ENCODE measurements around the gene NOL4L. TPM values are rescaled to one million over a fixed set of nuclear protein-coding genes. Genes with fewer than 3 reads are reported as not detected.
A peak's percentile ranks its signal among the peaks of the same experiment; 100 is the strongest.

The NOL4L gene
- total RNA-seq = 13.2 and 14.2 TPM in 2 replicates

GRCh38 chr20:32585011-32585585 lies at the start of gene NOL4L:
TSS of gene NOL4L (minus strand) at chr20:32585333. CDS start at chr20:32584890, 443 bp downstream.
- H3K27ac Mint-ChIP-seq = peak within 1 kb of the TSS; percentile 78
- H3K9me3 Mint-ChIP-seq = no peaks in the 10 kb centered on the region
- H3K36me3 Mint-ChIP-seq (ENCODE audit: low read depth) = no peaks in the 10 kb centered on the region
- peaks cover 25% of the 10 kb centered on the region for H3K27me3 Mint-ChIP-seq (ENCODE audit: low read depth)
- intact Hi-C loops (cut with micrococcal nuclease) = loop anchor here (2.0 kb wide), 1 partner anchor 50 kb away; no protein-coding TSS in a partner anchor
- peaks cover 21% of the 10 kb centered on the region for H3K4me1 Mint-ChIP-seq (ENCODE audit: low read depth)
- peak within 1 kb of the TSS; percentile 84 for H3K4me3 Mint-ChIP-seq (ENCODE audit: low read depth)
- peak; percentile 24 for DNase-seq (ENCODE audit: low spot score)

DNA sequence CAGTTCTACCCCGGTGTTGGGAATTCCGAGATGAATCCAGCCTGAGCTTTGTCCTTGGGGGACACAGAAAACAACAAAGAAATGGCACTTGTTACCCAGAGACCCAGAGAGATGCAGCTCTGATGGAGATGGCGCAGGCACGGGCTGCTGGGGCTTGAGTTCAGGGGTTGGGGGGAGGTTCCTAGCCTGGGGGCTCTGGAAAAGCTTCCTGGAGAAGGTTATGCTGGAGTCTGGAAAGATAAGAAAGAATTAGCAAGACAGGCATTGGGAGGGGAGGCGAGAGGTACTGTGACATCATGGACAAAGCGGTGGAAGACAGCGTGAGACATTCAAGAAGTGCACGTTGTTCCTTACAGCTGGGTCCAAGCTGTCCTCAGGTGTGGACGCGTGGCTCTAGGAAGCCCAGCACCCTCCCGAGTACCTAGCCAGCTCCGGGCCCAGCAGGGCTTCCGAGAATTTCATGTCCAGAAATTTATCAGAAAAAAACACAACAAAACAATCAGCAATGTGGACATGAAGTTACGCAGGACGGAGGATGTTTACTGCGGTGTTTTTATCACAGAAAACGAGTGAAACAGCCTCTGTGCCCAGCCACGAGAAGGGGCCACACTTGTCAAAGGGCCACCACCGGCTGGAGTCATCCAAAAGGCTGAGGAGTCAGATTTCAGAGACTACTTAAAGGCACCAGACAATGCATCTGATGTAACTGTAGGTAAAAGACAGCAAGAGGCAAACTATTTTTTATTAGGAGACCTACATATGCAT lies 49.1 kb upstream of the NOL4L start:
- Mint-ChIP-seq H3K4me1 (ENCODE audit: low read depth) (no peaks in the 10 kb centered on the region), H3K4me3 (ENCODE audit: low read depth) (no peak overlapping the region), H3K9me3 (no peaks in the 10 kb centered on the region), H3K36me3 (ENCODE audit: low read depth) (no peaks in the 10 kb centered on the region), H3K27me3 (ENCODE audit: low read depth) (peaks cover 3% of the 10 kb centered on the region), H3K27ac (no peak overlapping the region)
- no peak for DNase-seq (ENCODE audit: low spot score)
- intact Hi-C loops (cut with micrococcal nuclease) = no loop called here

DNA sequence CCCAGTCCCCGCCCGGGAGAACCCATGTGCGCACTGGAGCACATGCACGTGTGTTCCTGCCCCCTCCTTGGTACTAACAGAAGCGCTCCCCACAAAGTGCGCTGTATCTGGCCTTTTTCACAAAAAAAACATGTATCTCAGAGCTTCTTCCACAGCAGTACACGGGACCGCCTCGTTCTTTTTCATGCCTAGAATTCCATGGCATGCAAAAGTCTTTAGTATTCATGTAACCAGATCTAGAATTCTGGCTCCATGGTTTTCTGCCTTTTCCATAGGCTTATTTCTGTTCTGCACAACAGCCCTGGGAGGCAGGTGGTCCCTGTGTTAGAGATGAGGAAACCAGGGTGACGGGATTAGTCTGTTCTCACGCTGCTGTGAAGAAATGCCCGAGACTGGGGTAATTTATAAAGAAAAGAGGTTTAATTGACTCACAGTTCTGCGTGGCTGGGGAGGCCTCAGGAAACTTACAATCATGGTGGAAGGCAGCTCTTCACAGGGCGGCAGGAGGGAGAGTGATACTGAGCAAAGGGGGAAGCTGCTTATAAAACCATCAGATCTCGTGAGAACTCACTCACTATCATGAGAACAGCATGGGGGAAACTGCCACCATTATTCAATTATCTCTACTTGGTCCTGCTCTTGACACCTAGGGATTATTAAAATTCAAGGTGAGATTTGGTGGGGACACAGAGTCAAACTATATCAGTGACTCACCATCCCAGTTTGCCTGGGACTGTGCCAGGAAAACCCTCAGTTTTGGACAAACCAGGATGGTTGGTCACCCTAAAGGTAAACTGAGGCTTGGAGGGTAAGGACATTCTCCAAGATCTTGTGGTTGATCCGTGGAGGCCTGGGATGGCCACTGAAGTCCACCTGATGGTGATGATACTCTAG lies 47.6 kb upstream of the NOL4L start:
- Mint-ChIP-seq H3K27ac (no peak overlapping the region), H3K4me3 (ENCODE audit: low read depth) (no peak overlapping the region), H3K27me3 (ENCODE audit: low read depth) (peaks cover 3% of the 10 kb centered on the region), H3K4me1 (ENCODE audit: low read depth) (no peaks in the 10 kb centered on the region), H3K36me3 (ENCODE audit: low read depth) (no peaks in the 10 kb centered on the region), H3K9me3 (no peaks in the 10 kb centered on the region)
- intact Hi-C loops (cut with micrococcal nuclease) = no loop called here
- no peak for DNase-seq (ENCODE audit: low spot score)

DNA sequence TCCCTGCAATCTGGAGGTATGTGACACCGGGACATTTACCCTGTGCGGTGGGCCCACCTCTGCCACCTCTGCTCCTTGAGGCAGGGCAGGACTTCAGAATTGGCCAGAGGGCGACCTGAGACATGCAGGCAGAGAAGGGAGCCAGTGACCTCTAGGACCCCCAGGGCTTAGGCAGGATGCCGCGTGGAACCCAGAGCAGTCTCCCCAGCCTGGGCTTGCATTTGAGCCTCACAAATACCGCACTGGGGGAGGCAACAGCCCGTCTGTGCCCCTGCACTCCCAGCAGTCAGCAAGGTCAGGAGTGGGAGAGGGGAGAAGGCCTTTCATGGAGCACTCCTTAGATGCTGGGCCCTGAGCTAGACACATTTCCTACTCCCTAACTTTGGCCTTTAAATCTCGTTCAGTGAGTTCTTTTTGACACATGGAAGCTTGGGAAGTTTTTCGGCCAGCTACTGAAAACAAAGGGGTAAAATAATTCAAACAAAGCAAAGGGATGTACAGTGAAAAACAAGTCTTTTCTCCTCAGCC lies 46.9 kb upstream of the NOL4L start:
- H3K27me3 Mint-ChIP-seq (ENCODE audit: low read depth) = peaks cover 3% of the 10 kb centered on the region
- intact Hi-C loops (cut with micrococcal nuclease) = no loop called here

GRCh38 chr20:32629813-32630212 lies 44.7 kb upstream of the NOL4L start:
- Mint-ChIP-seq H3K4me1 (ENCODE audit: low read depth) (no peaks in the 10 kb centered on the region), H3K9me3 (no peaks in the 10 kb centered on the region), H3K27me3 (ENCODE audit: low read depth) (peaks cover 3% of the 10 kb centered on the region), H3K27ac (no peak overlapping the region), H3K4me3 (ENCODE audit: low read depth) (no peak overlapping the region), H3K36me3 (ENCODE audit: low read depth) (no peaks in the 10 kb centered on the region)
- DNase-seq (ENCODE audit: low spot score) = no peak
- intact Hi-C loops (cut with micrococcal nuclease) = no loop called here

More for the DNA sequence above, 46.9 kb upstream of the NOL4L start:
- Mint-ChIP-seq H3K4me1 (ENCODE audit: low read depth) (no peaks in the 10 kb centered on the region), H3K36me3 (ENCODE audit: low read depth) (no peaks in the 10 kb centered on the region), H3K27ac (no peak overlapping the region), H3K9me3 (no peaks in the 10 kb centered on the region), H3K4me3 (ENCODE audit: low read depth) (no peak overlapping the region)
- DNase-seq (ENCODE audit: low spot score) = no peak

GRCh38 chr20:32628960-32629530 lies 43.9 kb upstream of the NOL4L start:
- Mint-ChIP-seq H3K9me3 (no peaks in the 10 kb centered on the region), H3K27me3 (ENCODE audit: low read depth) (peaks cover 3% of the 10 kb centered on the region), H3K4me1 (ENCODE audit: low read depth) (no peaks in the 10 kb centered on the region), H3K27ac (no peak overlapping the region), H3K4me3 (ENCODE audit: low read depth) (no peak overlapping the region), H3K36me3 (ENCODE audit: low read depth) (no peaks in the 10 kb centered on the region)
- intact Hi-C loops (cut with micrococcal nuclease) = no loop called here
- DNase-seq (ENCODE audit: low spot score) = no peak

GRCh38 chr20:32626859-32627636 lies 41.9 kb upstream of the NOL4L start:
- Mint-ChIP-seq H3K36me3 (ENCODE audit: low read depth) (no peaks in the 10 kb centered on the region), H3K27ac (no peak overlapping the region), H3K4me1 (ENCODE audit: low read depth) (no peaks in the 10 kb centered on the region), H3K27me3 (ENCODE audit: low read depth) (no peaks in the 10 kb centered on the region), H3K4me3 (ENCODE audit: low read depth) (no peak overlapping the region), H3K9me3 (no peaks in the 10 kb centered on the region)
- no peak for DNase-seq (ENCODE audit: low spot score)
- intact Hi-C loops (cut with micrococcal nuclease) = no loop called here

DNA sequence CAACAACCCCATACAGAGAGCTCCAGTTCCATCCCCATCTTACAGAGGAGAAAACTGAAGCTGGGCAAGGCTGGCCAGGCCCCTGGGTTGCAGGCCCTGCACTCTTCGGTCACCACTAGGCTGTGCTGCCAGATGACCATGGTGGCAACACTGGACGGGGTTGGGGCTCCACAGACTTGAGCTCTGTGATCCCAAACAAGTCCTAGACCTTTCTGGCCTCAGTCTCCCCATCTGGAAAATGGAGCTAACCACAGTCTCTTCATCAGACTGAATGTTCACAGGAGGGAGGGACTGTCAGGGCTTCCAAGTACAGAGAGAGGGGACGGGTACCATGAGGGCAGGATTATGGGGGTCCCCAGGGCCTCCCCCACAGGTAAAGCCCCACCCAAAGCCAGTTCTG lies 41.3 kb upstream of the NOL4L start:
- Mint-ChIP-seq H3K9me3 (no peaks in the 10 kb centered on the region), H3K36me3 (ENCODE audit: low read depth) (no peaks in the 10 kb centered on the region), H3K4me1 (ENCODE audit: low read depth) (no peaks in the 10 kb centered on the region), H3K27ac (no peak overlapping the region), H3K4me3 (ENCODE audit: low read depth) (no peak overlapping the region), H3K27me3 (ENCODE audit: low read depth) (peaks cover 2% of the 10 kb centered on the region)
- intact Hi-C loops (cut with micrococcal nuclease) = no loop called here
- no peak for DNase-seq (ENCODE audit: low spot score)

DNA sequence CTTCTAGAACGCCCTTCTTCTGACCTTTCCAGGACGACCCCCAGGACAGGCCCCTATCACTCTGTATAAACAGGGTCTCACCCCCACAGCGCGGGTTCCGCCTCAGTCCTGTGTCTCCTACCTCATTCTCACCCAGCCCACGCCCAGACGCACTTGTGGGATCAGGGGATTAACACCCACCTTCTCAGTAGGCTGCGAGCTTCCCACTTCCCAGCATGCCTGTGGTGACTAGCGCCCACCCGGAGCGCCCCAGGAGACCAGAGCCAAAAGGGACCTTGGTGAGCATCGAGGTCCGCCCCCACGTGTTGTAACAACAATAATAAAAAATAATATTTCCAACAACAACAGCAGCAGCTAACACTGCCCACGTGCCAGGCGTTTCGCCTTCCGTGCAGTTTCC lies 40.9 kb upstream of the NOL4L start:
- intact Hi-C loops (cut with micrococcal nuclease) = no loop called here
- Mint-ChIP-seq H3K27ac (no peak overlapping the region), H3K36me3 (ENCODE audit: low read depth) (no peaks in the 10 kb centered on the region), H3K4me3 (ENCODE audit: low read depth) (no peak overlapping the region), H3K9me3 (no peaks in the 10 kb centered on the region), H3K27me3 (ENCODE audit: low read depth) (peaks cover 3% of the 10 kb centered on the region), H3K4me1 (ENCODE audit: low read depth) (no peaks in the 10 kb centered on the region)
- DNase-seq (ENCODE audit: low spot score) = no peak

GRCh38 chr20:32624687-32625345 lies 39.7 kb upstream of the NOL4L start:
- H3K27ac Mint-ChIP-seq = no peak overlapping the region
- no peak for DNase-seq (ENCODE audit: low spot score)
- H3K4me1 Mint-ChIP-seq (ENCODE audit: low read depth) = no peaks in the 10 kb centered on the region
- H3K9me3 Mint-ChIP-seq = no peaks in the 10 kb centered on the region
- H3K4me3 Mint-ChIP-seq (ENCODE audit: low read depth) = no peak overlapping the region
- no peaks in the 10 kb centered on the region for H3K36me3 Mint-ChIP-seq (ENCODE audit: low read depth)
- intact Hi-C loops (cut with micrococcal nuclease) = no loop called here
- peaks cover 3% of the 10 kb centered on the region for H3K27me3 Mint-ChIP-seq (ENCODE audit: low read depth)

DNA sequence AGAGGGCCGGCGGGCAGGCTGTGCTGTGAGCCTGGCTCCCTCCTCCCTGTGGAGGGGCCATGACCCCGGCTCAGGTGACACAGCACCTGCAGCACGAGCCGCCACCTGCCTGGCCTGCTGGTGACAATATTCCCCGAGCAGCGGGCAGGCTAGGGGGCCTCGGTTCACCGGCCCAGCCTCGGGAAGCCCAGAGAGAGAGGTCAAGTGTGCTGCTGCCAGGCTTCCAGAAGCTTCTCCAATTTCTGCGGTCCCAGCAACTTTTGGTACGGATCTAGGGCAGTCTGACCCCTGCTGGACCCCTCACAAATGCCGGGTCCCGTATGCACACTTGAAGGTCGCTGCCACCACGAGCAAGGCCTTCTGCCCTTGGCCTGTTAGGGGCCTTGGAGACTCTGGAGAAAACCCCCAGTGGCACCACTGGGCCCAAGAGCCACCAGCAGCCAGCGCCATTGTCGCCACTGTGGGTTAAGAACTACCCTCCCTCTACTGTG lies 38.6 kb upstream of the NOL4L start:
- H3K36me3 Mint-ChIP-seq (ENCODE audit: low read depth) = no peaks in the 10 kb centered on the region
- H3K27ac Mint-ChIP-seq = no peak overlapping the region
- intact Hi-C loops (cut with micrococcal nuclease) = no loop called here
- no peaks in the 10 kb centered on the region for H3K4me1 Mint-ChIP-seq (ENCODE audit: low read depth)
- H3K27me3 Mint-ChIP-seq (ENCODE audit: low read depth) = peaks cover 3% of the 10 kb centered on the region
- H3K4me3 Mint-ChIP-seq (ENCODE audit: low read depth) = no peak overlapping the region
- no peak for DNase-seq (ENCODE audit: low spot score)
- H3K9me3 Mint-ChIP-seq = no peaks in the 10 kb centered on the region

All from activated T-helper 2 cell treated with anti-CD3 and anti-CD28 coated beads, Interferon-gamma antibody, Interleukin-2, Interleukin-4, amounts not matched to agents 10 μg/mL and 5 μg/mL and 100 μg/mL, durations not matched to agents 14 hours and 24 hours and 36 hours (primary cell).